Type B pancreatic cell (in vitro differentiated cells): Measurements from ENCODE around the gene TMEM101. TPM values are rescaled to one million over a fixed set of nuclear protein-coding genes. Genes with fewer than 3 reads are reported as not detected.

Source experiments
- DNase-seq: peaks from one replicate; pipeline ENCODE4 v3.0.0; 2021; ENCODE audit warnings: mixed read lengths; ENCODE audit not compliant: unreplicated experiment; ENCODE audit errors: extremely low spot score
- H3K27ac Mint-ChIP-seq: 2 replicates; pipeline ENCODE4 v1.8.0; 2021; ENCODE audit warnings: mild to moderate bottlenecking, mixed read lengths
- H3K27me3 Mint-ChIP-seq: 2 replicates; pipeline ENCODE4 v1.8.0; 2021; ENCODE audit warnings: mixed read lengths
- H3K36me3 Mint-ChIP-seq: 2 replicates; pipeline ENCODE4 v1.8.0; 2021; ENCODE audit warnings: mixed read lengths
- H3K4me1 Mint-ChIP-seq: one replicate; pipeline ENCODE4 v1.8.0; 2021; ENCODE audit warnings: mixed read lengths; ENCODE audit not compliant: unreplicated experiment
- H3K4me3 Mint-ChIP-seq: 2 replicates; pipeline ENCODE4 v1.8.0; 2021; ENCODE audit warnings: mild to moderate bottlenecking, mixed read lengths
- H3K9me3 Mint-ChIP-seq: 2 replicates; pipeline ENCODE4 v1.8.0; 2021; ENCODE audit warnings: mixed read lengths
- CTCF ChIP-seq: fragments of 200-600 bp; sonication (generic); conservative IDR thresholded peaks from 2 replicates; pipeline ENCODE4 v1.5.0; 2021; ENCODE audit warnings: antibody characterized with exemption, mild to moderate bottlenecking
- total RNA-seq: library from RNA; stranded (reverse); gene quantifications from 2 replicates; pipeline ENCODE4 v1.2.1, GENCODE V29; 2021; ENCODE audit warnings: low replicate concordance

The TMEM101 gene
- total RNA-seq, 1 donor from 2014 or later, result 33.8 TPM

GRCh38 chr17:44004761-44005526 is 9.8 kb downstream of the TMEM101 start:
- H3K4me3 Mint-ChIP-seq, result peak overlapping the region; percentile 65
- H3K27me3 Mint-ChIP-seq, result peaks cover 59% of the 10 kb centered on the region

GRCh38 chr17:44004077-44004760 is 10.5 kb downstream of the TMEM101 start, which contains the start of gene NAGS:
NAGS (plus strand) TSS chr17:44004622; CDS start chr17:44004664, 42 bp downstream.
- no peak for DNase-seq
- Mint-ChIP-seq H3K27me3 (peaks cover 62% of the 10 kb centered on the region), H3K27ac (no peak within 1 kb of the TSS), H3K4me3 (peak within 1 kb of the TSS; percentile 74), H3K9me3 (no peaks in the 10 kb centered on the region), H3K36me3 (no peaks in the 10 kb centered on the region), H3K4me1 (peaks cover 13% of the 10 kb centered on the region)
- no peak for TF ChIP-seq CTCF

More at GRCh38 chr17:44004761-44005526, 9.8 kb downstream of the TMEM101 start:
- no peak for DNase-seq
- Mint-ChIP-seq H3K9me3 (no peaks in the 10 kb centered on the region), H3K36me3 (peaks cover 3% of the 10 kb centered on the region), H3K27ac (no peak overlapping the region), H3K4me1 (peaks cover 13% of the 10 kb centered on the region)
- TF ChIP-seq CTCF, result no peak

GRCh38 chr17:44002141-44002848 is 12.5 kb downstream of the TMEM101 start:
- Mint-ChIP-seq H3K27ac (no peak overlapping the region), H3K36me3 (no peaks in the 10 kb centered on the region), H3K9me3 (no peaks in the 10 kb centered on the region), H3K4me3 (no peak overlapping the region), H3K27me3 (peaks cover 66% of the 10 kb centered on the region), H3K4me1 (peaks cover 6% of the 10 kb centered on the region)
- DNase-seq, result no peak
- TF ChIP-seq CTCF, result no peak

GRCh38 chr17:44001461-44001920 is 13.3 kb downstream of the TMEM101 start:
- Mint-ChIP-seq H3K4me1 (peaks cover 6% of the 10 kb centered on the region), H3K27ac (no peak overlapping the region), H3K9me3 (no peaks in the 10 kb centered on the region), H3K4me3 (peak overlapping the region; percentile 25), H3K36me3 (no peaks in the 10 kb centered on the region), H3K27me3 (peaks cover 60% of the 10 kb centered on the region)
- no peak for DNase-seq
- no peak for TF ChIP-seq CTCF

GRCh38 chr17:44000871-44001460 is 13.8 kb downstream of the TMEM101 start:
- Mint-ChIP-seq H3K4me3 (no peak overlapping the region), H3K27ac (no peak overlapping the region), H3K9me3 (no peaks in the 10 kb centered on the region), H3K27me3 (peaks cover 58% of the 10 kb centered on the region), H3K36me3 (no peaks in the 10 kb centered on the region), H3K4me1 (peaks cover under 1% of the 10 kb centered on the region)
- DNase-seq, result no peak
- no peak for TF ChIP-seq CTCF
